Hematopoietic multipotent progenitor cell treated with erythropoietin and hydrocortisone succinate and interleukin-3 and kit ligand, for 15 days (in vitro differentiated cells): Measurements from ENCODE around the gene EYS.

Experiments used
- DNase-seq: peaks from one replicate; pipeline ENCODE4 v3.0.0-alpha.2; 2015; ENCODE audit warnings: low spot score

EYS gene

DNA sequence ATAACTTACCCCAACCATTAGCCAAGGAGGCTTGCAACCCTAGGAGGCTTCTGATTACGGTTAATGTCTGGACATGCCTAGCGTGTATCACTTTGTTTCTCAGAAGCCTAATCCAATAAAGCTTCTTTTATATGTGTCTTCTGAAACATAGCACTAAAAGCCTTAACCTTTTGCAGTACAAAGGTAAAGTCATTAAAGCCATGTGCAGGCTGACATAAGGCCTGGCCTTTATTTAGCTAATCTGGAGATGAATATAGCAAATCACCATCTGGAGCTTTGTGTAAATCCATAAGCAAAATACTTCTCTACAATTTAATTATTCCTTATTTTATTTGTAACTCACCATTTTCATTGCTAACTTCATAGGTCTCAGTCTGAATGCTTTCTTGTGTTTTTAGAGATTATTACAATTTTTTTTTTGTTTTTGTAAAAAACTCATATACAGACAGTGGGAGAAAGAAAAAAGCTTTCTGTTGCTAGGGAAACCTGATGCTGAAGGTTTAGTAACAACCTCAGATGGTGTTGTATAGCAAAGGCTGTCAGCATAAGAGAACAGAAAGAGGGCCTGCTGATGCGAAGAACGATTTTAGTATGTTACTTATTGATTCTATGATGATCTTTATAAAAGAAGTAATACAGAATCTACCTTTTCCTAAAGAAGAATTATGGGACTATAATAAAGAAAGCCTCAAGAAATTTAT is at the start of gene EYS:
Gene EYS (minus strand): TSS at position 101 of the 701 bp plus-strand sequence. CDS start 211,816 bp downstream, outside the sequence.
- DNase-seq = no peak

DNA sequence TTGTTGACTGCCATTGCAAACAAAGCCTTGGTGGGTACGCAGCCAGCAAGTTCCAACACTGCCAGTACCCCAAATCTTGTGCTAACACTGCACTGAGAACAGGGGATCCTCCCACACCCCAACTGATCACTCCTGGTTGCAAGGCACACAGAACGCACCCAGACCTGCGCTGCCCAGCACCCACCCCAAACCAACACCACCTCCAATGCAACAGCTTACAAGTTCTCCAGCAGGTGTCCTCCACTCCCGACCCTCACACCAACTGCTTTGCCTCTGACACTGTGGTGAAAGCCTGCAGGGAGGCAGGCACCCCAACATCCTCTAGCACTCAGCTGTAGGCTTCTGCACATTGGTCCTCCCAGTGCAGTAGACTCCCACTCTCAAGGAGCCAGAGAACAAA is 39.3 kb upstream of the EYS start:
- DNase-seq = no peak

DNA sequence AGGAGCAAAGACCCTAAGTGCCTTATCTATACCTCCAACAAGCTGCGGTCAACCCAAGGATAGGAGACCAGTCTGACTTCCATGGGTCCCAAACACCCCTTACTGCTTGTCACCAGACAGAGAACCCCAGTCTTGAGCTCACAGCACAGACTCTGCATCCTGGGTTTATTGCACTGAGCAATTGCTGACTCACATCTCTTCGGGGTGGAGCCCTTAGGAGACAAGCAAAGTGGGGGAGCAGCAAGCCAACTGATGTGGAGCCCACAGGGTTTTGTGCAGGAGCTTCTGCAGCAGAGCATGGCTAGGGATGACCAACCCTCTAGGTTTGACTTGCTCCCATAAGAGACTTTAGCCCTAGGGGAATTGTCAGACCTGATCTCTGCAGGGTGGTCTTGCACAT is 38.6 kb upstream of the EYS start:
- no peak for DNase-seq

DNA sequence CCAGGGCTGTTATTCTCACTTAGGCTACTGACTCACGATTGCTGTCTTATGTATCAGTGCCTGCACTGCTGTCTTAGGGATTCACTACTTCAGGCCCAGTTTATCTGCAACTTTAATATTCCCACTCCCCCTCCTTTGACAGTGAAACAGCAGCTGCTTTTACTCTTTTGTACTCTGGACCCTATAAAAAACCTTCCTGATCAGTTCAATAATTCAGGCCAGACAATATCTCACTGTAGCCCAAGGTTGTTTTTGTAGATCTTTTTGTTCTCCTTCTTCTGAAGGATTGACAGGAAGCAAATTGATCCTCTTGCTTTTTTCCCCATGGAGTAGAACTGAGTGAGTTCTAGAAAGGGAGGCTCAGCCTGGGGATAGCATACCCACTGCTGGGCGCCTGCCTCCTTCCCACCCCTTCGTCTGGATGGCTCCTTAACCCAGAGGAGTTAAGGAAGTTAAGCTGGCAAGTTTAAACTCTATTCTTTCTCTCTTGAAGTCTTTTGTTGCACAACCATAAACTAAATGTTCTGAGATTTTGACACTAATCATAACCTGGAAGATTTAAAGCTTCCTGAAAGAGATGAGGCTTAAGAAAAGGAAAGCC is 22.0 kb upstream of the EYS start:
- DNase-seq = no peak

DNA sequence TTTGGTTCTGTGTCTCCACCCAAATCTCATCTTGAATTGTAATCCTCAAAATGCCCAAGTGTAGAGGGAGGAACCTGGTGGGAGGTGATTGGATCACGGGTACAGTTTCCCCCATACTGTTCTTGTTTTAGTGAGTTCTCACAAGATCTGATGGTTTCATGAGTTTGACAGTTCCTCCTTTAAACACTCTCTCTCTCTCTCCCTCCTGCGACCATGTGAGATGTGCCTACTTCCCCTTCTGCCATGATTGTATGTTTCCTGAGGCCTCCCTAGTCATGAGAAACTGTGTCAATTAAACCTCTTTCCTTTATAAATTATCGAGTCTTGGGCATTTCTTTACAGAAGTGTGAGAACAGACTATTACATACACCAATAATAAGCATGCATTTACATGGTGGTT is 12.1 kb upstream of the EYS start:
- DNase-seq = no peak

DNA sequence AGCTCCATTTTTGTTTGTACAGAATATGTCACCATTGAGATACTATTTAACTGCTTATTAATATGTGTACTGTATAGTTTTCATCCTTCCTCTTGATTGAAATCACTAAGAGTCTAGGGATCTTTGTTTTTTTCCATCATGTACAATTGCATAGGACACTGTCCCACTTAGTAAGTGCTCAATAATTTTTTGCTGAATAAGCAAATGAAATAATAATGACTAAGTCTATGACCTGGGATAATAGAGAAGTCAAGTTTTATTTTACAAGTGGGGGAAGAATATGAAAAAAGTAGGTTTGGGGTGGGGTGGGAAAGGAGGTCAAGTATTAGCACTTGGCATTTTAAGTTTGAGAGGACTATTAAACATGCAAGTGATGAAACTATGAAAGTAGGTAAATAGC is 4.5 kb upstream of the EYS start:
- no peak for DNase-seq

DNA sequence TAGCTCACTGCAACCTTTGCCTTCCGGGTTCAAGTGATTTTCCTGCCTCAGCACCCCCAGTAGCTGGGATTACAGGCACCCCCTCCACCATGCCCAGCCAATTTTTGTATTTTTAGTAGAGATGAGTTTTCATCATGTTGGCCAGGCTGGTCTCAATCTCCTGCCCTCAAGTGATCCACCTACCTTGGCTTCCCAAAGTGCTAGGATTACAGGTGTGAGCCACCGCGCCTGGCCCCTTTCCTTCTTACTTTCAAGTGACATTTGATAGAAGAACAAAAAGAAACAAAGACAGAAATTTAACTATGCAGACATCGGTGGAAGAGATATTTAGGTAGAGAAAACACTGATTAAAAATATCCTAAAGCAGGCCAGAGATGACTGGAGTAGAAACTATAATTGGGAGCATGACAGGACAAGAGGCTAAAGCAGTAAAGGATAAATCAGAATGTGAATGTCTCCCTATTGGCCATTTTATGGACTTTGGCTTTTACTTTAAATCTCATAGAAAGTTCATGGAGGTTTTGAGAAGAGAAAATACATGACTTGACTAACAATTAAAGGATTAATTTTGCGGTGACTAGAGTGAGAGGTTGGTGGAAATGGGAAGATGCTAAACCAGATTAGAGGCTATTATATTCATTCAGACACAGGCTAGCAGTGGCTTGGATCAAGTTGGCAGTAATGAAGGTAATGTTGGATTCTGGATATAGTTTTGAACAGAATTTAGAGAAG is 2.2 kb upstream of the EYS start:
- DNase-seq = no peak

DNA sequence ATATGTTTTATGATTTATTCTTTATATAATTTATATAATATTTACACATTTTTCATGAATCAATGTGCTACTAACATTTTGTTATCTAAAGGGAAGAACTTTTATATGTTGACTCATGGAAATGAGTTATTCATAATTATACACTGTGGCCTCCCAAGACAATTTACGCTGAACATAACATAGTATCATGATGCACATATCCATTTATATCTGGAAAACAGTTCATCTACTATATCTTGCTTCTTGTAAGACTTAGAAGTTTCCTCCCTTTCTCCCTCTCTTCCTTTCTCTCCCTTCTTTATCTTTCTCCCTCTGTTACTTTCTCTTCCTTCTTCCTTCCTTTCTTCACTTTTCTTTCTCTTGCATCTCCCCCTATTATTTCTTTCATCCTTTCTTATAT is 1.1 kb upstream of the EYS start:
- no peak for DNase-seq

DNA sequence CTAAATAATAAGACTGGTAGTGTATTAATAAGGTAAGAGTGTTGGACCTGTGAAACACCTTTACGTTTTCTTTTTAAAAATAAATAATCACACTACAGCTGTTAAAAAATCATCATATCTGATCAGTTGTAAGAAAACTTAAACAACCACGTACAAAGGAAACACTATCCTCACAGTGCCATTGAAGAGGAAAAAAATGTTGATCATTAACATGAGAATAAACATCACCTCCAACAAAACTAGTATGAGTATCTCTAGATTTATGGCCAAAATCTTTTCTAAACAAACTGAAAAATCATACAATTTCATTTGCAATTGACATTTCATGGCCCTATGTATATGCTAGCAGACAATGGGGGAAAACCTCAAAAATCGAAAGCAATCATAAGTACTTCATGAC is 590 bp downstream of the EYS start:
- DNase-seq = no peak

DNA sequence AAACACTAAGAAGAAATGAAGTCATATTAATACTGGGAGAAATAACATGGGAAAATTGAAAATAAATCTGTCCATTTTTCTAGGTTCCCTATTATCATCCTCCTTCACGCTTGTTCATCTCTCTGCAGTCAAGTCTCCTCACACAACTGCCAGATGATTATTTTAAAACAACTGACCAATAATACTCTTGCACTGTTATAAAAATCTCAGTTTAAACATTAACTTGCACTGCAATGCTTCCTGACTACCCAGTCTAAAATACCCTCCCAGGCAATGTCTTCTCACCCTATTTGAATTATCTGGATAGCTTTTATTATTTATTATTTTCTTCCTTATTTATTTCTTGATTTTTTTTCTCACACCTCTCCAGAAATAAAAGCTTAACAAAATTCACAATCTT is 5.7 kb downstream of the EYS start:
- no peak for DNase-seq

DNA sequence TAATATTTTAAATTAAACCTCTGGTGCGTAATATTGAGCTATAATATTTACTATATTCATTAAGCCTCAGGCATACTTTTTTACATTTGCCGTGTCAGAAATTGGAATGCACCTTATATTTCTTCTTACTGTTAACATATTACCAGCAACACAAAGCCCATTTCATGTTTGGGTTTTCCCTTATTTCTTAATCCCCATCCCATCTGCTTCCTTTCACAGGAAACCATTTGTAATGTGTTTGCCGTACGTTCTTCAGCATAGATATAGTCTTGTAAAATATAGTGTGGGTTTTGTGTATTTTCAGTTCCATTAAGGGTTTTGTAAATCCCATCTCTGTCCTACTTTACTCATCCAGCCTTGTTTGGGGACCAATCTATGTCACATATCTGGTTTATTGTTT is 6.5 kb downstream of the EYS start:
- no peak for DNase-seq

DNA sequence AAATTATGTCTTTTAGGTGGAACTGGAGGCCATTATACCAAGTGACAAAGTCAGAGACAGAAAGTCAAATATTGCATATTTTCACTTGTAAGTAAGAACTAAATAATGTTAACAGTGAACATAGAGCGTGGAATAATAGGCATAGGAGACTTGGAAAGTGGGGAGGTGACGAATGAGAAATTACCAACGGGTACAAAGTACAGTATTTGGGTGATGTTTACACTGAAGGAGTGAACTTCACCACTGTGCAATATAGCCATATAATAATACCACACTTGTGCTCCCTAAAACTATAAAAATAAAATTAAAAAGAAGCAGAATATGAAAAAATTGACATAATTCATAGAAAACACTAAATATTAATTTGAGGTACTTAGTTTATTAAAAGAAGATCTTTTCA is 14.9 kb downstream of the EYS start:
- DNase-seq = no peak

DNA sequence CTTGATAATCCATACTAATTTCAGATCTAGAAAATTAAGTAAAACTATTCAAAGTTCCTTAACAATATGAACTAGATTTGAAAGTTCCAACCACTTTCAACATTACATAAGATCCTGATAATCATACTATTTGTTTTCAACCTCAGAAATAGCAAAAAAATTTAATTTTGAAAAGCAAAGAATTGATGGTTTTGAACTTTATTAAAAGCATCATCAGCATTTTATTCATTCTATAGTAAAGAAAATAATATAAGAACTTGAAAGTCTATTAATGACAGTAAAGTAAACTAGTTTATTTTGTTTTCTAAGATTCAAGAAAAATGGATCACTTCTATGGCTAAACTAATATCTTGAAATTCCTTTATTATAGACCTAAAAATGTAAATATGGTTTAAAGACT is 26.8 kb downstream of the EYS start:
- DNase-seq = no peak

DNA sequence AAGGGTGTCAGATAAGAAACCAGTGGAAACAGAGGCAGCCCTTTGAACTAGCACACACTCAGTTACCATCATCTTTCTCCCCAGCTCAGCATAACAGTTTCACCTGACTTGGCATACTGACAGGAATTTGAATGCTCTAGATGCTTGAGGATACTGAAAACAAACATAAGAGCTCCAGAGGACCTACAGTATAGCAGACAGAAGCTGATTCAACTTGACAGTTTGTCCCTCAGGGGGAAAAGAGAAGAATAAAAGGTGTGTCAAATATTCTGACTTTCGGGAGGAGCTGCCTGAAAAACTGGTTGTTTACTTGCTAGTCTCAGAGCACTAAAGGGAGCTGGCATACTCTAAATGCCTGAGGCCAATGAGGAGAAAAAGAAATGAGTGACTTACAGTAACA is 35.1 kb downstream of the EYS start:
- DNase-seq = no peak

DNA sequence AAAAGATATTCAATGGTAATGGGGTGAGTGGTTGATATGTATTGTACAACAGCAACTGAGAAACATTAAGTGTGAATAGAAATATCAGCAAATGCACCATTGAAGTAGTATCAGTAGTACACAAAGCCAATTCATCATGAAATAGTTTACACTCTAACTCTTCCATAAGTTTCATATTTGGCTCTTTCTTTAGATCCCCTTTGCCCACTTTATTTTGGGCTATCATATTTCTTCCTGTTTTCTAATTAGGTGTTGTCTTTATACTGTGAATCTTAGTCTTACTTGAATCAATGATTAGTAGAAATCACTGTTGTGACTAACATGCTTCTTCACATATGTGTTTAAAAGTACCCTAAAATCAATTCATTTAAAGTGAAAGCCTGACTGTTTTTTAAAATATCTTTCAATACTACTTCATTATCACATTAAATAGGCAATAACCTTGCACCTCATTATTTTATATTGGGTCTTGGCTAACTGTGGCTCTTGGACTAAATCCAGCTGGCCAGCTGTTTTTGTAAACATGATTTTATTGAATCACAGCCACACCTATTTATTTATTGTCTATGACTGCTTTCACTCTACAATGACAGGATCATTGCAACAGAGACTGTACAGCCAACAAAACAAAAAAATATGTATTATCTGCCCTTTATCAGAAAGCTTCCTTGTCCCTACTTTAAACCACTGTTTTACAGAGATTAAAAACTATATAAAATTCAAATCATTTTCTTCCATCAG is 38.9 kb downstream of the EYS start:
- no peak for DNase-seq

DNA sequence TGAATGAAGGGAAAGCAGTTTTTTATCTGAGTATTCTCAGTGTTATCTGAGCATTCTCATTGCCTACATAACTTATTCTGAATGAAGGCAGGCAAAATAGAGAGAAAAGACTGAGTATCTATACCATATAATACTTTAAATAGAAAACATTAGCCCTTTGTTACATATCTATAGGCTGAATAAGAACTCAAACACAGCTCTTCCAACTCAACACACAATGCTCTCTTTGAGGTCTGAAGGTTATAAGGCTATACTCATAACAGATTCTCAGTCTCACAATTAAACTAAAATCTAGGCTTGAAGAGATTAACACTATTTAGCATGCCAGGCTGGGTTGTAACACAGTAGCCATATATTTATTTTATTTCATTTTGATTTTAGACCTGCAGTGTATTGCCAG is 56.9 kb downstream of the EYS start:
- no peak for DNase-seq

DNA sequence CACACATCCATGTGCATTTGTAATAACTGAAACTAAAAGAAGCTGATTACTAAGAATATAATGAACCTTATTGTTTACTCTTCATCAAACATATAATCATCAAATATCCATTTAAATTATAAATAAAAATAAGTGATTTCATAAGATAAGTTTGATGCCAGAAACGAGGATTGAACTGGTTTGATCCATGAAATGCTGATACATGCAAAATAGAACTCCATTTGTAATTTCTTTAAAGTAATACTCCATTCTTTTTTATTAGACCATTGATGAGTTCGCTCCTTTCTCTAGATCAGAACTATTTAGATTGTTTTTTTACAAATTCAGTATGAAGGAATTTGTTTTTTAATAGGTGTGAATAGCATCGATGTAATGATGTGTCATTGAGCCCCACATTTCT is 57.6 kb downstream of the EYS start:
- DNase-seq = no peak

DNA sequence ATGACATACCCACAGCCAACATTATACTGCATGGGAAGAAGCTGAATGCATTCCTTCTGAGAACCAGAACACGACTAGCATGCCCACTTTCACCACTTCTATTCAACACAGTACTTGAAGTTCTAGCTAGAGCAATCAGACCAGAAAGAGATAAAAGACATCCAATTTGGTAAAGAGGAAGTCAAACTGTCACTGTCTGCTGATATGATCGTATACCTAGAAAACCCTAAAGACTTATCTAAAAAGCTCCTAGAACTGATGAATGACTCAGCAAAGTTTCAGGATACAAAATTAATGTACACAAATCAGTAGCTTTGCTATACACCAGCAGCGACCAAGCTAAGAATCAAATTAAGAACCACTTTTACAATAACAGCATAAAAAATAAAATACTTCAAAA is 60.5 kb downstream of the EYS start:
- DNase-seq = no peak

DNA sequence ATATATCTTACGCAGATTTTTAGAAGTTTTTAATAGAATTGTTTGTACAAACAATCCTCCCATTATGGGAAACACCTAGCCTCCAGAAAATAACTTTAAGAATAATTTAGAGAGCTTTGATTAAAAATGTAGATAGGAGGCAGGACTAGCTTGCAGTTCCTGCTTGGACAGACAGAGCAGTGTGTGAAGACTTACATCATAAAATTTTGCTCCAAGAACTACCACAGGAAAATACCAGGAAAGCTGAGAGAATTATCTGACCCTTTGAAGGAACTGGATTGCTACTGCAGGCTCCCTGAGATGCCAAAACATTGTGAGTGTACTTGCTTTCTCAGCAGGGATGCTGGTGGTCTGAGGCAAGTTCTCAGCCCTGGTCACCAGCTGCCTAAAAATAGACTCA is 64.2 kb downstream of the EYS start:
- no peak for DNase-seq

DNA sequence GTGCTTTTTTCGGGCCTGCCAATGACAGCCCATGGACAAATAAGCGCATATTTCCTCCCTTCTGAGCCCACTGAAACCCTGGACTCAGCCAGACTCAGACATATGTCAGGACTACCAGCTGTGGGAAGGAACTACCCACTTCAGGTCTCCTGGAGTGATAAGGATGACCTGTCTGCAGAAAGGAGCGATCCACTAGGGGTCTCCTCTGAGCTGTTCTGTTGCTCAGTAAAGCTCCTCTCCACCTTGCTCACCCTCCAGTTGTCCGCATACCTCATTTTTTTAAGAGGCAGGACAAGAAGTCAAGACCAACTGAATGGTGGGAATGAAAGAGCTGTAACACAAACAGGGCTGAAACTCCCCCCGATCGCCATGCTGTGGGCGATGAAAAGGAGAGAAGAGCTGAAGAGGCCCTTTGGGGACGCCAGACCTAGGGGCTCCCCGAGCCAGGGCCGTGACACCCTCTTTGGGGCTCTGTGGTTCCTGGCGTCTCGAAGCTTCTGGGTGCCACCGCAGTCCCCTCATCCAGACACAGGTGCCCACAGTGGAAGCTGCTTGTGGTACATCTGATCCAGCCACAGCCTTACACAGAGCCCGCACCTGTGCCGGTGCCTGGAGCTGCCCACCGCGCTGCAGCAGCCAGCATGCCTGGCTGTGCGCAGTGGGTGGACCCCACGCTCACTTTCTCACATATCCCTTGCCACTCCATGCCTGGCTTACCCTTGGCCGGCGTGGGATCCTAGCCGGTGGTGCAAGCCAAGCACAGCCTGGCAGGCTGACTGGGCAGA is 68.8 kb downstream of the EYS start:
- DNase-seq = no peak

DNA sequence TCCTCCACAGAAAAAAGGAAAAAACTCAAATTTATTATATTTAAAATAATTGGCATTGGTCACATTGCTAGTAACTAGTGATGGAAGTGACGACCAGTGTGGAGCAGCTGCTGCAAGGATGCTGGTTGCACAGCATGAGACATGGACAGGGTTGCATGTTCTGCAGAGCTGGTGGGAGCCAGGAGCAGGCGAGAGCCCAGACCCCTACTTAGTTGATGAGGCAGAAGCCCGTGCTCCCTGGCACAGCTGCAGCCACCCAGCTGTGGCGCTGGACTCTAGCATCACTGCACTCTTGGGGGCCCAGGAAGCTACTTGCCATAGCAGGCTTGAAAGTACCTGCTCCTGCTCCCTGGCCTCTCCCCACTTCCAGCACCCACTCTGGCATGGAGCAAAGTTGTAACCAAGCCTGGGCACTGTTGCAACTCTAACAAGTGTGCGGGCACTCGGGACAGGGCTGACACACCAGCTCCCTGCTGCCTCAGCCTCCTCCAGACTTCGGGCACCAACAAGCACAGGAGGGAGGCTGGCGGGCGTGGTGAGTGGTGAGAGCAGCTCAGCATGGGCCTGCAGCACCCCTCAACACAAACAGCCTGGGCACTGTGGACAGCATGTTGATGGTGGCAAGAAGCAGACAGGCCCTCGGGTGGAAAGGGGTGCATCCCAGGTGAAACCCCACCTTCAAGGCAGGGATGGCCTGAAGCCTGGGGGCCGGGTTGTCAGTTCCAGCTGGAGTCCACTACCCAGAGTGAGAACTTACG is 69.6 kb downstream of the EYS start:
- DNase-seq = no peak
